H9 (cell line): Measurements from ENCODE around the gene MYO3A. TPM values are rescaled to one million over a fixed set of nuclear protein-coding genes. Genes with fewer than 3 reads are reported as not detected.

Experiments
- DNase-seq: peaks from one replicate; pipeline ENCODE4 v3.0.0-alpha.2; 2017
- H2AFZ ChIP-seq: one replicate; pipeline ENCODE4 v1.6.1; 2013; ENCODE audit warnings: mild to moderate bottlenecking, low read length, control low read depth, moderate library complexity
- H2AK5ac ChIP-seq: 2 replicates; pipeline ENCODE4 v1.6.1; 2013; ENCODE audit warnings: low read length, control low read depth, mixed read lengths; ENCODE audit not compliant: insufficient read length
- H2BK120ac ChIP-seq: one replicate; pipeline ENCODE4 v1.6.1; 2013; ENCODE audit warnings: low read depth, mild to moderate bottlenecking, low read length, control low read depth, inconsistent platforms; ENCODE audit not compliant: poor library complexity, severe bottlenecking
- H2BK12ac ChIP-seq: 2 replicates; pipeline ENCODE4 v1.6.1; 2013; ENCODE audit warnings: low read length, control low read depth, mixed read lengths, low read depth; ENCODE audit not compliant: insufficient read length
- H2BK15ac ChIP-seq: 2 replicates; pipeline ENCODE4 v1.6.1; 2013; ENCODE audit warnings: low read depth, low read length, control low read depth
- H2BK20ac ChIP-seq: one replicate; pipeline ENCODE4 v1.6.1; 2013; ENCODE audit warnings: low read depth, mild to moderate bottlenecking, low read length, control low read depth, inconsistent platforms; ENCODE audit not compliant: poor library complexity, severe bottlenecking
- H2BK5ac ChIP-seq: 2 replicates; pipeline ENCODE4 v1.6.1; 2013; ENCODE audit warnings: low read length, control low read depth, mixed read lengths; ENCODE audit not compliant: insufficient read length
- H3K14ac ChIP-seq: 2 replicates; pipeline ENCODE4 v1.6.1; 2013; ENCODE audit warnings: low read length, control low read depth; ENCODE audit not compliant: insufficient read depth
- H3K18ac ChIP-seq: 2 replicates; pipeline ENCODE4 v1.6.1; 2013; ENCODE audit warnings: low read depth, mild to moderate bottlenecking, mixed read lengths, low read length, control low read depth; ENCODE audit not compliant: insufficient read length
- H3K23ac ChIP-seq: 2 replicates; pipeline ENCODE4 v1.6.1; 2013; ENCODE audit warnings: low read length, control low read depth, mixed read lengths, low read depth; ENCODE audit not compliant: insufficient read length
- H3K23me2 ChIP-seq: 2 replicates; pipeline ENCODE4 v1.6.1; 2013; ENCODE audit warnings: low read depth, mild to moderate bottlenecking, mixed read lengths, low read length, control low read depth; ENCODE audit not compliant: insufficient read length, poor library complexity, severe bottlenecking
- H3K27ac ChIP-seq: 2 replicates; pipeline ENCODE4 v1.5.1; 2013; ENCODE audit warnings: low read length, control low read depth, mixed read lengths, low read depth; ENCODE audit not compliant: insufficient read length
- H3K27me3 ChIP-seq: 2 replicates; pipeline ENCODE4 v1.6.1; 2013; ENCODE audit warnings: low read length, control low read depth, inconsistent platforms; ENCODE audit not compliant: insufficient read depth
- H3K4ac ChIP-seq: 2 replicates; pipeline ENCODE4 v1.6.1; 2013; ENCODE audit warnings: low read depth, mild to moderate bottlenecking, control low read depth, inconsistent platforms, low read length, moderate library complexity
- H3K4me1 ChIP-seq: 2 replicates; pipeline ENCODE4 v1.6.1; 2013; ENCODE audit warnings: low read length, control low read depth, inconsistent platforms; ENCODE audit not compliant: insufficient read depth
- H3K4me2 ChIP-seq: 2 replicates; pipeline ENCODE4 v1.6.1; 2013; ENCODE audit warnings: low read length, control low read depth, mixed read lengths; ENCODE audit not compliant: insufficient read length, insufficient read depth
- H3K56ac ChIP-seq: 2 replicates; pipeline ENCODE4 v1.6.1; 2013; ENCODE audit warnings: low read depth, mild to moderate bottlenecking, mixed read lengths, low read length, control low read depth; ENCODE audit not compliant: insufficient read length
- H3K79me1 ChIP-seq: 2 replicates; pipeline ENCODE4 v1.6.1; 2013; ENCODE audit warnings: low read depth, mild to moderate bottlenecking, moderate library complexity, low read length, control low read depth, inconsistent platforms; ENCODE audit not compliant: insufficient read depth, poor library complexity, severe bottlenecking
- H3K79me2 ChIP-seq: 2 replicates; pipeline ENCODE4 v1.6.1; 2013; ENCODE audit warnings: low read length, control low read depth, inconsistent platforms; ENCODE audit not compliant: insufficient read depth
- H3K9ac ChIP-seq: 2 replicates; pipeline ENCODE4 v1.6.1; 2013; ENCODE audit warnings: low read length, control low read depth, mixed read lengths; ENCODE audit not compliant: insufficient read length; ENCODE audit errors: extremely low read depth
- H3K9me3 ChIP-seq: one replicate; pipeline ENCODE4 v1.6.1; 2013; ENCODE audit warnings: low read depth, low read length, inconsistent platforms; ENCODE audit not compliant: control insufficient read depth
- H3T11ph ChIP-seq: one replicate; pipeline ENCODE4 v1.6.1; 2013; ENCODE audit warnings: mild to moderate bottlenecking, low read length, control low read depth, inconsistent platforms
- H4K20me1 ChIP-seq: one replicate; pipeline ENCODE4 v1.6.1; 2013; ENCODE audit not compliant: control insufficient read depth, insufficient read length, insufficient read depth
- H4K5ac ChIP-seq: 2 replicates; pipeline ENCODE4 v1.6.1; 2013; ENCODE audit warnings: low read depth, mild to moderate bottlenecking, mixed read lengths, low read length, control low read depth; ENCODE audit not compliant: insufficient read length
- H4K8ac ChIP-seq: replicated peaks from 2 replicates; pipeline ENCODE4 v1.6.1; 2013; ENCODE audit warnings: low read length, control low read depth, mixed read lengths, low read depth; ENCODE audit not compliant: insufficient read length
- H4K91ac ChIP-seq: 2 replicates; pipeline ENCODE4 v1.6.1; 2013; ENCODE audit warnings: low read depth, mild to moderate bottlenecking, moderate library complexity, mixed read lengths, low read length, control low read depth; ENCODE audit not compliant: insufficient read length
- H3K27ac Mint-ChIP-seq, 3 experiments: 2 replicates in 2 of 3; 3 replicates in 1 of 3; pipeline ENCODE4 v1.8.0; 2020 to 2021; ENCODE audit warnings: mixed read lengths in 3 of 3, mild to moderate bottlenecking in 1 of 3, moderate library complexity in 1 of 3
- H3K27me3 Mint-ChIP-seq: 2 replicates; pipeline ENCODE4 v1.8.0; 2021; ENCODE audit warnings: low read depth, mild to moderate bottlenecking, moderate library complexity, mixed read lengths
- H3K36me3 Mint-ChIP-seq, 3 experiments: 2 replicates in 2 of 3; 3 replicates in 1 of 3; pipeline ENCODE4 v1.8.0; 2020 to 2021; ENCODE audit warnings: low read depth in 3 of 3, mixed read lengths in 3 of 3; ENCODE audit not compliant: insufficient read depth in 1 of 3
- H3K4me1 Mint-ChIP-seq, 2 experiments: 2 replicates each; pipeline ENCODE4 v1.8.0; 2020; ENCODE audit warnings: mixed read lengths in 2 of 2
- H3K4me3 Mint-ChIP-seq, 2 experiments: 2 replicates in 1 of 2; 3 replicates in 1 of 2; pipeline ENCODE4 v1.8.0; 2020 to 2021; ENCODE audit warnings: mild to moderate bottlenecking in 2 of 2, mixed read lengths in 2 of 2, moderate library complexity in 1 of 2
- H3K9me3 Mint-ChIP-seq, 2 experiments: 2 replicates in 1 of 2; 3 replicates in 1 of 2; pipeline ENCODE4 v1.8.0; 2020; ENCODE audit warnings: mild to moderate bottlenecking in 2 of 2, mixed read lengths in 2 of 2, moderate library complexity in 1 of 2
- CTCF ChIP-seq: fragments of 200-600 bp; sonication (generic); conservative IDR thresholded peaks from 3 replicates; pipeline ENCODE4 v1.8.0; 2021; ENCODE audit warnings: antibody characterized with exemption, mild to moderate bottlenecking
- WGBS: extraction: QIAGEN DNeasy Blood & Tissue Kit; methylation state at CpG from one replicate; pipeline ENCODE4 v1.1.7; 2013; ENCODE audit warnings: missing lambda C conversion rate, low lambda C conversion rate, mixed read lengths; ENCODE audit not compliant: insufficient read length; ENCODE audit errors: extremely low coverage; 5-methylcytosine and 5-hydroxymethylcytosine counted together
- total RNA-seq: library from RNA; stranded (reverse); gene quantifications from 2 replicates; pipeline ENCODE4 v1.2.1, GENCODE V29; 2021

MYO3A gene
- total RNA-seq, 1 experiment from 2014 or later: 4.3 TPM

GRCh38 chr10:25934621-25935139, 651 bp downstream of the MYO3A start:
- Histone ChIP-seq H2AK5ac (no peak overlapping the region), H3K9ac (peak overlapping the region; percentile 69), H4K5ac (no peak overlapping the region), H2BK5ac (no peak overlapping the region), H3K27me3 (no peaks in the 10 kb centered on the region), H3K4me2 (peak overlapping the region; percentile 89), H2BK12ac (peak overlapping the region; percentile 69), H3K23ac (no peak overlapping the region), H3K23me2 (peaks cover 16% of the 10 kb centered on the region), H2BK15ac (no peak overlapping the region), H3T11ph (no peak overlapping the region), H3K79me1 (no peaks in the 10 kb centered on the region), H3K18ac (peak overlapping the region; percentile 10), H2AFZ (no peak overlapping the region), H3K9me3 (no peaks in the 10 kb centered on the region), H2BK20ac (no peak overlapping the region), H3K56ac (no peak overlapping the region), H4K20me1 (no peaks in the 10 kb centered on the region), H3K27ac (no peak overlapping the region), H3K14ac (peak overlapping the region; percentile 76; the same call in 1 of the 2 replicates), H3K79me2 (no peaks in the 10 kb centered on the region), H2BK120ac (no peak overlapping the region), H4K91ac (no peak overlapping the region), H3K4ac (no peak overlapping the region), H4K8ac (no peak overlapping the region), H3K4me1 (no peaks in the 10 kb centered on the region)
- Mint-ChIP-seq H3K36me3 (no peaks in the 10 kb centered on the region; a peak in 1 of 7 replicates), H3K27ac (peak overlapping the region in 2 of 3 experiments; percentile 18 to 88; a peak in 3 of 7 replicates), H3K4me1 (peaks cover 13 to 15% of the 10 kb centered on the region in 2 experiments), H3K9me3 (no peaks in the 10 kb centered on the region), H3K4me3 (peak overlapping the region; percentile 81 to 96), H3K27me3 (peaks cover 15% of the 10 kb centered on the region)
- WGBS: no CpG with 5 or more reads among the region's 35 CpGs
- TF ChIP-seq CTCF: peak; percentile 71
- DNase-seq: peak; percentile 63
